ENCODE data around the gene ZFYVE9.

- TF ChIP-seq CTCF (conservative IDR thresholded peaks at IDR 0.05 in 1 of 2, IDR thresholded peaks at IDR 0.05 in 1 of 2; ENCODE audit: low read depth in 1 of 2, low read length in 2 of 2) (no peak), EZH2 (IDR thresholded peaks at IDR 0.05; ENCODE audit: low read length, missing control alignments) (no peak)
Observed at GRCh38 chr1:52125736-52126359, 16.0 kb upstream of the ZFYVE9 start.
